Epithelial cell of esophagus (primary cell): ENCODE measurements around the gene SUPT6H.

ENCODE experiments used
- DNase-seq: peaks from one replicate; pipeline ENCODE4 v3.0.0; 2010; ENCODE audit warnings: low read depth
- H3K4me3 ChIP-seq: 2 replicates; pipeline ENCODE4 v1.5.1; 2011; ENCODE audit warnings: mild to moderate bottlenecking, low read length, control low read depth
- TF ChIP-seq, protein P1 (sequence below): IDR thresholded peaks from 2 replicates; pipeline ENCODE4 v1.5.1; 2011; ENCODE audit warnings: low read depth, mild to moderate bottlenecking, low read length, control low read depth, inconsistent platforms; ENCODE audit not compliant: insufficient read depth; ENCODE audit errors: missing control alignments

SUPT6H gene

DNA sequence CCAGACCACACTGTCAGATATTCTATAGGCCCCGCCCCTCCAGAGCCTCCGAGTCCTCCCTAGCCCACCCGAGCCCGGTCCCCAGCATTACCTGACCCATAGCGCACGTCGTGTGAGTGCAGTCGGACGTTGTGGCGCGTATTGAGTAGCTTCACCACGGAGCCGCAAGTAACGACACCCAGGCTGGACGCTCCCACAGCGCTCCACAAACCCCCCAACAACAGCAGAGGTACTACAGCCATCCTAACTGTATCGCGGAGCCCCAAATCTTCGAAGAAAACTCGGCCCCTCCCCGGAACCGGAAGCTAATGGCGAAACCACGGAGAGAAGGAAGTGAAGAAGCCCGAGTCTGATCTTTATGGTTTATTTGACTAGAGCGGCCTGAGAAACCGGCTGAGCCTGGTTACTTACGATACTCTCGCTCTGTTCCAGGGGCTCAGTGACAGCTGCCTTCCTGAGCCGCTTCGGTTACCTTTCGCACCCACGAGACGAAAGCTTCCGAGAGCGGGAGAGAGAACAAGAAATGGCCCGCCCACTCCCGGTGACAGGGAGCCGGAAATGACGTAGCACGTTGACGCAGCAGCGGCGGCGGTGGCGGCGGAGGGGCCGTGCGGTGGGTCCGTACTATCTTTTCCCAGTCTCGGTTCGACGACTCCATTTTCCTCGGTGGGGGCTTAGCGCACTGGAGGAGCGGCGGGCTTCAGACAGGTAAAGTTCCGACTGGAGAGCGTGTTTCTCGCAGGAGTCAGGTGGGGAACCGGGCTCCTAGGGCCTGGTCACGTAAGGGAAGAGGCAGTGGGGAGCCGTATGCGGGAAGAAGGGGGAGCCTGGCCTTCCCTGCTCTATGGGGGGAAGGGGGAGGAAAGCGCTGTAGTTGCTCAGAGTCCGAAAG, at the start of gene SUPT6H, which contains the start of gene SDF2:
SUPT6H (plus strand) TSS at position 571 of the 892 bp plus-strand sequence. CDS start 11,197 bp downstream, outside the sequence.
SDF2 (minus strand) TSS at position 272 of the 892 bp plus-strand sequence; CDS start at position 242, 30 bp downstream.
- TF ChIP-seq, protein P1, sequence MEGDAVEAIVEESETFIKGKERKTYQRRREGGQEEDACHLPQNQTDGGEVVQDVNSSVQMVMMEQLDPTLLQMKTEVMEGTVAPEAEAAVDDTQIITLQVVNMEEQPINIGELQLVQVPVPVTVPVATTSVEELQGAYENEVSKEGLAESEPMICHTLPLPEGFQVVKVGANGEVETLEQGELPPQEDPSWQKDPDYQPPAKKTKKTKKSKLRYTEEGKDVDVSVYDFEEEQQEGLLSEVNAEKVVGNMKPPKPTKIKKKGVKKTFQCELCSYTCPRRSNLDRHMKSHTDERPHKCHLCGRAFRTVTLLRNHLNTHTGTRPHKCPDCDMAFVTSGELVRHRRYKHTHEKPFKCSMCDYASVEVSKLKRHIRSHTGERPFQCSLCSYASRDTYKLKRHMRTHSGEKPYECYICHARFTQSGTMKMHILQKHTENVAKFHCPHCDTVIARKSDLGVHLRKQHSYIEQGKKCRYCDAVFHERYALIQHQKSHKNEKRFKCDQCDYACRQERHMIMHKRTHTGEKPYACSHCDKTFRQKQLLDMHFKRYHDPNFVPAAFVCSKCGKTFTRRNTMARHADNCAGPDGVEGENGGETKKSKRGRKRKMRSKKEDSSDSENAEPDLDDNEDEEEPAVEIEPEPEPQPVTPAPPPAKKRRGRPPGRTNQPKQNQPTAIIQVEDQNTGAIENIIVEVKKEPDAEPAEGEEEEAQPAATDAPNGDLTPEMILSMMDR: no peak
- DNase-seq: peak; percentile 87
- peak within 1 kb of the TSS; percentile 99 for H3K4me3 ChIP-seq

DNA sequence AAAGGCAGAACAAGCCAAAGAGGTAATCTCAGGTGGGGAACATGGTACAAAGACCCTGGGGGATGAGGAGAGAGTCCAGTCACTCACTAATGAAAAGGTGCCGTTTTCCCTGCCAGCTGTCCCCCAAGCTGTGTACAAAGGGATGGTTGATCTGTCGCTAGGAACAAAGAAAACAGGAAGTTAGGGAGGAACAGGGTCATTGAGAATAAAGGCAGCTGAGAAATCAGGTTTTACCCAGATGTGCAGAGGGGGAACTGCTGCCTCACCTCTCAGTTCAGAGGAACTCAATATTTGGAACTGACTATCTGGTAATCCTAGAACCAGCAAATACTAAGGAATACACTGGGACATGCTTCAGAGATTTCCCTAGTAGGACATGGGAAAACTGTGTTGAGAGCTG, 49.5 kb upstream of the SUPT6H start:
- no peak for DNase-seq
- TF ChIP-seq, protein P1: no peak
- no peak overlapping the region for H3K4me3 ChIP-seq

DNA sequence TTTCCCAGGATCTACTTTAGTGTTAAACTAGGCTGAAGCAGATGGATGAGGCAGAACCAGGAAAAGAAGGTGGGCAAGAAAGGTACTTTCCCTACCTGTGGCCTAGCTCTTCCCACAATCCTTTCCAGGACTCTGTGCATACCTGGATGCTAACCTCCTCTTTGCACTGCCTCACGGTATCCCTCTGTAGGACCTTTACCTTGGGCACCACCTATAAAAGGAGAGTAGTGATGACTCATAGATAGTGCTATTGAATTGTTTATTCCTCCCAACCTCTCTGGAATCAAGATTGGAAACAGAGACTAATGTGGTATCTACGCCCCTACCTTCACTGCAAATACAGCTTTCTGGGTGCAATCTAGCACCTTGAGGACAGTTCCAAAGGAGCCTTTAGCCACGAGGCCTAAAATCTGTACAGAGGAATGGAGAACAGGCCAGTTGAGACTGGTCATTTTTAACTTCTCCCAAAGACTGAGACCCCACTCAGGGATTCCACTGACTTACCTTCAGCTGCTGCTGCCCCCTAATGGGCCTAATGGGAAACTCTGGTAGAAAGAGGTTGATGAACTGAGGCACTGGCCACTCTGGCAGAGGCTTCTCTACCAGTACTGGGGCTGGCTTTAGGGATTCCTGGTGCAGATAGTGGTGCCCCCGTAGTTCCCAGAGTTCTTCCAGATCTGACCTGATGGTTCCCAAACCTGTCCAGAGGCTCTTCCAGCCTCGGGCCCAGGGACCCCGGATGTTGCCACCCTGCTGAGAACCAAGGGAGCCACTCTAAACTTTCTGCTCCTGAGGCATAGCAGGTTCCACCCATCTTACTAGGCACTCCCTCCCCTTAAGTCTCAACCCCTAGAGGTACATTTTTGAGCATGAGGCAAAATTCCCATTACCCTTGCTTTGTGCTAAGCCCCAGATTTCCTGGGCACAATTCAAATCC, 48.8 kb upstream of the SUPT6H start:
- DNase-seq: peak; percentile 28
- no peak overlapping the region for H3K4me3 ChIP-seq
- TF ChIP-seq, protein P1: peak; percentile 71

DNA sequence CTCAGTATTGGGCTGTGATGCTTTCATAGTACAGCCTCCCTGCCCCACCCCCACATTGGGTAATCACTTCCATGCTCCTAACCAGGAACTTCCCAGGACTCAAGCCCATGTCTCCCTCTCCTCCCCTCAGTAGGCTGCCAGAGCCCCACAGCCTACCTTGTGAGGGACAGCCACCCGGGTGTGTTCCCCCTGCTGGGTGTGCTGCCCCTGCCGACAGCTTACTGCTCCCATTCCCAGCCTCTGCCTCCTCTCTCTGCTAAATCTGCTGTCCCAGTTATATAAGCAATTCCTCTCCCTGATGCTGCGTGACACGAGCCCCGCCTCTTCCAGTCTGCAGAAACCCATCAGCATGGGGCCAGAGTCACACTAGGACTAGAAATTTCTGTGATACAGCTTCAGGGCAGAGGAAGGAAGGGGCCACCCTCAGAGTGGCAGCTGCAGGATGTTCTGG, 48.0 kb upstream of the SUPT6H start, which contains the start of gene RSKR:
RSKR (minus strand) TSS at position 255 of the 451 bp plus-strand sequence; CDS start at position 231, 24 bp downstream.
- no peak for DNase-seq
- no peak within 1 kb of the TSS for H3K4me3 ChIP-seq
- TF ChIP-seq, protein P1: no peak

DNA sequence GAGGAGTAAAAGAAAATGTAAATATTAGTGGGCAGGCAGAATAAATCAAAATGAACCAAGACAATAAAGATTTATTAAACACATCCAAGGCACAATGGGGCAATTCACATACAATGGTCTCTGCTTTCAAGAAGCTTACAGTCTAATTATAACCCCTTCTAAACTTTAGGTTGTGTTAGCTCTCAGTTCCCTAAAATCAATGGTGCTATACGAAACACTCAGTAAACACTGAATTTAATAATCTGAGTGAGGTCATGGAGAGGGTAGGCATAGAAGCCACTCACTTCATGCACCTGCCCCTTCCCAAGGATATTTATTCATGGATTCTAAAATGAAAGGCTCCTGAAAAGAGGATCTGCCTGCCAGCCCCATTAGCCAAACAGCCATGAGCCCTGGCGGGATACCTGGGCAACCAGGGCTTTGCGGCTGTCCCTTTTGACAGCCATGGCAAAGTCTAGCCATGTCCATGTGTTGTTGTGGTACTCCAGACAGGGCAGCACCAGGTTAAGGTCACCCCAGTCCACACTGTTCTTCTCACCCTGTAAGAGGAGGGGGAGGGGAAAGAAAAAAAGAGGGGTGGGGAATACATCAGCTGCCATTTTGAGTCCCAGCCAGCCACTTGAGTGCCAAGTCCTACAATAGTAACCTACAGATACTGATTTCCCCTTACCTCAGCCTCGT, 46.6 kb upstream of the SUPT6H start:
- DNase-seq: no peak

DNA sequence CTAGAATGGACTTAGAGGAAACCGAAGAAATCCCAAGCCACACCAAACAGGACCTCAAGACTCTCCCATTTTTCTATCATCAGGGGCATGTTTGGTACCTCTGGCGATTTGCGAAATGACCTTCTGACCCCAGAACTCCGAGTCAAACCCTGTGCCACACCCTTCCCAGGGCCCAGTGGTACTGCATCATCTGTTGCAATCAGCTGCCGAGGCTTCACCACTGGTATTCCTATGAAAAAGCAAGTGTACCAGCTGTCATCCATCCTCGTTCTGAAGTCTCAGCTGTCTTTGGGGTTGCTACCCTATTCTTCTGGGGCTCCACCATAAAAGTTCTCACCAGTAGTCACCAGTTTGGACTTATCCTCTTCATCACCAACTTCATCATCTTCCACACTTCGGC, 45.7 kb upstream of the SUPT6H start:
- DNase-seq: no peak
- TF ChIP-seq, protein P1: no peak

More for the DNA sequence above, 46.6 kb upstream of the SUPT6H start:
- H3K4me3 ChIP-seq: no peak overlapping the region
- TF ChIP-seq, protein P1: no peak

More for the DNA sequence above, 45.7 kb upstream of the SUPT6H start:
- no peak overlapping the region for H3K4me3 ChIP-seq
